CD4-positive, alpha-beta T cell treated with Interleukin-6 at 100 ng/mL for 8 hours (primary cell): Measurements from ENCODE around the gene ELP1.
"Not testable (repeated sequence)": the region's sequence is repeated elsewhere in the genome, so short reads cannot be mapped to it uniquely, and the experiment has no call there.

Experiments
- DNase-seq: peaks from one replicate; pipeline ENCODE4 v3.0.0-alpha.2; 2020; ENCODE audit warnings: mixed read lengths, low spot score

Gene ELP1

DNA sequence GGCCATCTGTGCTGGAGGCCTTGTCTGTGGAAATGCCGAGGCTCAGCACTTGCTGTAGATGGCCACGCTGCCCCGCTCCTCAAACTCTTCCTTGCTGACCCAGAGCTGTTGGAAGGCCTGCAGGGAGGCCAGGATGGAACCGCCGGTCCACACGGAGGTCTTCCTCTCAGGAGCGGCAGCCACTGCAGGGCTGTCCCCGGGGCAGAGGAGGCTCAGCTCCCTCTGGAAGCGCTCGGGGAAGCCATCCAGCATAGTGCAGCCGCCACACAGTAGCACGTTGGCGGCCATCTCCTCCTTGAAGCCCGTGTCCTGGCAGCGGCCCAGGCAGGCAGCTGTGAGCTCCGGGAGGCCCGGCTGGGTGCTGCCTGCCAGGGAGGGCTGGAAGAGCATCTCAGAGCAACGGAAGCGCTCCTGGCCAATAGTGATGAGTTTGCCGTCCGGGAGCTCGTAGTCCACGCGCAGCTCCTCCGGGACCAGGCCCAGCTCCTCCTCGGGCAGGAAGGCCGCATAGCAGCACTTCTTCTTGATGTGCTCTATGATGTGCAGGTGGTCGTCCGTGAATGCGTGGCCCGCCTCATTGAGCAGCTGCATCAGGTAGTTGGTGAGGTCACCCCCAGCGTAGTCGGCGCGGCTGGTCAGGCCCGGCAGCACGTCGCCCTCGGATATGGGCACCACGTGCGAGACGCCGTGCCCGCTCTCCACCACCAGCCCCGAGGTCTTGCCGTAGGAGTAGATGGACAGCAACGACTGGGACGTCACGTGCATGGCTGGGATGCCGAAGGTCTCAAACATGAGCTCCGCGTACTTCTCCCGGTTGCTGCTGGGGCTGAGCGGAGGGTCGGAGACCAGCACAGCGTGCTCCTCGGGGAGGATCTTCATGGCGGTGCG is 79.0 kb downstream of the ELP1 start:
- DNase-seq = no peak

DNA sequence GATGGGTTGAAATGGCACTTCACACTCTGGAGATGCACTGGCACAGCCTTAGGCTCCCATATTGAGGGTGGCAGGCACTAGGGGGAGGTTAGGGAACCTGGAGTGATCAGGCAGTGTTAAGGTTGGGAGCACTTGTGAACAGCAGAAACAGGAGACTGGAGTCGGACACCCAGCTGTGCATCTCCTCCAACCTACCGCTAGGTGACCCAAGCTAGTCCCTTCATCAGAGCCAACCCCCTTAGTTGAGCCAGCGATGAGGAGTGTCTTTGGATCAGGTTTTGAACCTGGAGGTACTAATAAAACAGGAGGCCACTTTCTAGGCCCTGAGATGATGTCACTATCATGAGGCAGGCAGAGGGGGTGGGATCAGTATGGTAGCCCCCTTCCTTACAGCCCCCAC is 79.8 kb downstream of the ELP1 start:
- no peak for DNase-seq

DNA sequence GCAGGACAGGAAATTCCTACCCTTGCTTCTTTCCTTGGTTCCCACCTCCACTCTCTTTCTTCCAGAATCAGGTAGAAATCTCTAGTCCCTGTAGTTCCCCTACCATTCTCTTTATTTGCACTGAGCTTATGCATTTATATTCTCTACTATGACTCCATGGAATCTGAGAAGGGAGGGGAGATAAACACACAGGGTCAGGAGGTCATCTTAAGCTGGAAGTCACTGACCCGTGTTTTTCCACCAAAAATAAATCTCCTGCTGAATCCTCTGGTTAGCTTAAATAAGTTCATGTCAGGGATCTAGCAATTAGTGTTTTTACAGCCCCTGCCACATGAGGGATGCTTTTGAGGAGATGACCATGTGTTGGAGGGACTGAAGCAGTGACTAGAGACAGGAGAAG is 81.8 kb downstream of the ELP1 start:
- no peak for DNase-seq

DNA sequence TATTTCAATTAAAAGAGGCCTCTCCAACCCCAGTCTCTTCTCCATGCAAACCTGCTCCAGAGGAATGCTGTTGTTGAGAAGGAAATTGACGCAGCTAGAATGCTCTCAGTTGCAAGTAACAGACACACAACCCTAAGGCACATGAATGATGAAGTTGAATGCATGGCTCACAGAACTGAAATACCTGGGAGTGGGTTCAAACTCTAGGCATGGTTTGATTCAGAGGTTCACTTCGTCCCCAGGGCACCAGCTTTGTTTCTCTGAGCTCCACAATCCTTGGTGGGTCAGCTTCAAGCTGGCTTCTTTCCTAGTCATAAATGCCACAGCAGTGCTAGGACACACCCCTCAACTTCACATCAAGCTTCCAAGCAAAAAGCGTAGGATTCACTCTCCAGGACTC is 82.8 kb downstream of the ELP1 start:
- no peak for DNase-seq

DNA sequence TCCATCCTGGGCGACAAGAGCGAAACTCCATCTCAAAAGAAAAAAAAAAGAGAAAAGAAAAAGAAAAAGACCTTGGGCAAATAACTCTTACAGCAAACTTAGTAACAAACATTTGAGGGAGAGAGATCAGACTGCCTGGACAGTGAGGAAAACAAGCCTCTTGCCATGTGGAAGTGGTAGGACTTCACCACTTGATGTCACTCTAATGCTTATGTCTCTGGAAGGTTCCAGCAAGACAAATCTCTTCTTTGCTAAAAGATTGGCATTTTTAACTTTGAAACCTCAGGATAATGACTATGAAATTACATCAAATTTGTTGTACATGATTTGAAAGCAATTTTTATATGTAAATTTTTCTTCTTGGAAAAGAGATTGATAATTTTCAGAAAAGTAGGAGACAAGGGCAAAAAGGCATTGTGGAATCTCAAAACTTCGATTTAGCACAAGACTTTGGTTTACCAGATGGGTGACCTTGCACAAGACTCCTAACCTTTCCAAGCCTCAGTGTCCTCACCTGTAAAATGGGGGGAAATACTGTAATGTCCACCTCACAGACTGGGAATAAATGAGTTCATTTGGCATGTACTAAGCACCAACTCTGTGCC is 83.5 kb downstream of the ELP1 start:
- DNase-seq = no peak

DNA sequence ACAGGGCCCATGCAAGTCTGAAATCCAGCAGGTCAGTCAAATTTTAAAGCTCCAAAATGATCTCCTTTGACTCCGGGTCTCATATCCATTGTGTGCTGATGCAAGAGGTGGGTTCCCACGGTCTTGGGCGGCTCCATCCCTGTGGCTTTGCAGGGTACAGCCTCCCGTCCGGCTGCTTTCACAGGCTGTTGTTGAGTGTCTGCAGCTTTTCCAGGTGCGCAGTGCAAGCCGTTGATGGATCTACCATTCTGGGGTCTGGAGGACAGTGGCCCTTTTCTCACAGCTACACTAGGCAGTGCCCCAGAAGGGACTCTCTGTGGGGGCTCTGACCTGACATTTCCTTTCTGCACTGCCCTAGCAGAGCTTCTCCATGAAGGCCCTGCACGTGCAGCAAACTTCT is 85.6 kb downstream of the ELP1 start:
- not testable (repeated sequence) for DNase-seq

DNA sequence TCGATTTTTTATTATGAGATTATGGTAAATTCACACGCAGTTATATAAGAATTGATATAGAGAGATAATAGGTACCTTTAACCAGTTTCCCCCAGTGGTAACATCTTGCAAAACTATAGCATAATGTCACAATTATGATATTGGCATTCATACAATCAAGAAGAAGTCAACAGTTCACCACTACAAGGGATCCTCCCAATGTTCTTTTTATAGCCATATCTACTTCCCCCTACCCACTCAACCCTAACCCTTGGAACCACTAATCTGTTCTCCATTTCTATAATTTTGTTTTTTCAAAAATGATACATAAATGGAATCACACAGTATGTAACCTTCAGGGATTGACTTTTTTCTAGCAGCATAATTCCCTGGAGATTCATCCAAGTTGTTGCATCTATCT is 88.0 kb downstream of the ELP1 start:
- DNase-seq = no peak

DNA sequence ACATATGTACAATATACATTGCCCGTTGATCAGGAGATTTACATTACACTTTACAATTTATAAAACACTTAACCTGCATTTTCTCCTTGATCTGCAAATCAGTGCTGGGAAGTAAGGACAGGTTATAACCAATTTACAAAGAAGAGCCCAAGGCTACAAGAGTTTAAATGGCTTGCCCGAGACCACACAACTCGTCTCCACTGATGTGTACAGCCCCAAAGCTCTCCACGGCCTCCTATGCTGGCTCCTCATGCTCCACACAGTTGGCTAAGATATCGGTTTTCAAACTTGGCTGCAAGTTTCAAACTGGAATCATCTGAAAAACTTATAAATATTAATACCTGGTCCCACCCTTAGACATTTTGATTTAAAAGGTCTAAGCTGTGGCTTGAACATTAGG is 88.4 kb downstream of the ELP1 start:
- DNase-seq = no peak

DNA sequence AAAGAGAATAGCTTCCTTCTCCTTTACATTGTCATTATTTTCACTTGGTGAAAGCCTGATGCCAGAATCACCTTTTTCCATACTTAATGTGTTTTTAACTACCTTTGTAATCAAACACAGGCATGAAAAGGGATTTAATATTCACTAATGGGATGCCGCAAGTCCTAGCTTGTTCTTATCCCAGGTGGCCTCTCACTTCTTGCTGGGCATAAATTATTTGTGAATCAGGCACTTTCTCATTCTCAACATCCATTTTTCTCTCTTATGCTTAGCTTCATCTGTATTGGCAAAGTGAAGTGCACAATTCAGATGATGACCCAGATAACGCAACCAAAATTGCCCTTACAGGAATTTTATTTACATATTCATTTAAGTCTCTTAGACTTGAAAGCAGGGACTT is 89.1 kb downstream of the ELP1 start:
- DNase-seq = no peak

DNA sequence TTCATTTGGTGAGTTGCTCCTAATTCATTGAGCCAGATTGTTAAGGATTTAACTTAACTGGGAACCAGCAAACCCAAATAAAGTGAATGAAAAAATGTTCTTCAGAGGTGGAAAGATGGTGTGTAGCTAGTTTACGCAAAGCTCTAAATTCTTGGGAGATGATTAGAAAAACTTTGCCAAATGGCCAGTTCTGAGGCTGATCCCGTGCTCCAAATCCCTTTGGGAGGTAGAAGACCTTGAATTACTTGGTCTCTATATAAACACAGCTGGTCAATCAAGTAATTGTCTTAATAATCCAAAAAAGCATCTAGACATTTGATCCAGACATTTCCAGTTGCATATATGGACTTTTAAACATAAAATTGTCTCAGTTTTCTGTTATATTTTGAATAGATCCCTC is 89.5 kb downstream of the ELP1 start:
- DNase-seq = no peak

DNA sequence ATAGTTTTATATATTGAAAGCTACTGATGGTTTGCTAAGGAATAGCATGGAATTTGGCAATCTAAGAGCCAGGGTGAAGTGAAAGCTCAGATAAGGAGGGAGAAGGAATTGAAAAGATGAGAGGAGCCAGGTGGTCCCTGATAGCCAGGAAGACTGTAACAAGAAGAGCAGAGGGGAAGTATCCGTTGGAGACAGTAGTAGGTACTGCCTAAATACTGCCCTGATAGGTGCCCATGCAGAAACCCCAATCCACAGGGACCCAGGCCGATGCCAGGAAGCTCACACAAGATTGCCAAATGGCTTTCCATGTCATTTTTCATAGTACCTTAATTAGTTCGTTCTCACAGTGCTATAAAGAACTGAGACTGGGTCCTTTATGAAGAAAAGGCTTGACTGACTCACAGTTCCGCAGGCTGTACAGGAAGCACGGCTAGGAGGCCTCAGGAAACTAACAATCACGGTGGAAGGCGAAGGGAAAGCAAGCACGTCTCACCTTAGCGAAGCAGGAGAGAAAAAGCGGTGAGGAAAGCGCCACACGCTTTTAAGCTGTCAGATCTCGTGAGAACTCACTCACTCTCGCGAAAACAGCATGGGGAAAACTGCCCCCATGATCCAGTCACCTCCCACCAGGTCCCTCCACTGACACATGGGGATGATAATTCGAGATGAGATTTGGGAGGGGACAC is 91.2 kb downstream of the ELP1 start:
- DNase-seq = peak; percentile 11

DNA sequence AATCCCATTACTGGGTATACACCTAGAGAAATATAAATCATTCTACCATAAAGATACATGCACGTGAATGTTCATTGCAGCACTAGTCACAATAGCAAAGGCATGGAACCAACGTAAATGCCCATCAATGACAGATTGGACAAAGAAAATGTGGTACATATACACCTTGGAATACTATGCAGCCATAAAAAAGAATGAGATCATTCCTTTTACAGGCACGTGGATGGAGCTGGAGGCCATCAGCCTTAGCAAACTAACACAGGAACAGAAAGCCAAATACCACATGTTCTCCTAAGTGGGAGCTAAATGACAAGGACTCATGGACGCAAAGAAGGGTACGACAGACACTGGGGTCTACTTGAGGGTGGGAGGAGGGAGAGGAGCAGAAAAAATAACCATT is 94.4 kb downstream of the ELP1 start:
- not testable (repeated sequence) for DNase-seq

DNA sequence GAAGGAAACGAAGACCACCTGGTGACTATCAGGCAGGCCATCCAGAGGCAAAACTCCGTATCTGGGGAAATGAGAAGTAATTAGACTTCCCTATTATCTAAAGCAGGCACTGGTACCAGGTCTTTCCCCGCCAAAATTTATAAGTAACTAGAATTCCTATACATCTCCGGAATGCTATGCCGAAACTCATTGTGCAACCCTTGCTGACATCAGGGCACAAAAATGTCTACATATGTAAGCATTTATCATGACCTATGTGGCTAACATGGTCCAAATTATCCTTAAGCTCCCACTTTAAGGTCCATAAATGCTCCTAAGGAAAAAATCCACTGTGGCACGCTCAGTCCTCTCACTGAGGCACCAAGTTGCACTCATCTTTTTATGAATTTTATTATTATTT is 95.9 kb downstream of the ELP1 start:
- no peak for DNase-seq

DNA sequence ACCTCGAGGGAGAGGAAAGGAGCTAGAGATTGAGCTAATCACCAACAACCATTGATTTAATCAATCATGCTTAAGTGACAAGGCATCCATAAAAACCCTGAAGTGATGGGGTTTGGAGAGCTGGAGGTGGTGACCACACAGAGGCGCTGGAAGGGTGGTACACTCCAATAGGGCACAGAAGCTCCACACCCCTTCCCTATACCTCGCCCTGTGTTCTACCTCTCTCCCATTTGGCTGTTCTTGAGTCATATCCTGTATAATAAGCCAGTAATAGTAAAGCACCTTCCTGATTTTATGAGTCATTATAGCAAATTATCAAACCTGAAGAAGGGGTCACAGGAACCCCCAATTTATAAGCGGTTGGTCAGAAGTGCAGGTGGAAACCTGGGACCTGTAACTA is 96.4 kb downstream of the ELP1 start:
- no peak for DNase-seq

DNA sequence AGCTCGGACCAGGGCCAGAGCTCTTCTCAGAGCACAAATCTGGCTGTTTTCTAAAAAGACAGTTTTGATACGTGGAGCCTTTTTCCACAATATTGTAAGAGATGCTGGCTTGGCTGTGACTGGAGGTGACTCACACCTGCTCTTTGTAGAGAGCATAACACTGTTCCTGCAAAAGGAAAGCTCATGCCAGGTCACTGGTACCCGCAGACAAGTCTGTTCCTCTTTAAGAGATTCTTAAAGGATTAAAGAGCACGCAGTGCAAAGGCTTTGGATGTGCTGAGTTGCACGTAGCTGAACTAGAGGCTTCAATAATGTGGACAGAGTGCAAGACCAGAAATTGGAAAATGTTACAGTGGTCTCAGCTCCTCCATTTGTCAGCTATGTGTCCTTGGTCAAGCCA is 97.1 kb downstream of the ELP1 start:
- DNase-seq = no peak

DNA sequence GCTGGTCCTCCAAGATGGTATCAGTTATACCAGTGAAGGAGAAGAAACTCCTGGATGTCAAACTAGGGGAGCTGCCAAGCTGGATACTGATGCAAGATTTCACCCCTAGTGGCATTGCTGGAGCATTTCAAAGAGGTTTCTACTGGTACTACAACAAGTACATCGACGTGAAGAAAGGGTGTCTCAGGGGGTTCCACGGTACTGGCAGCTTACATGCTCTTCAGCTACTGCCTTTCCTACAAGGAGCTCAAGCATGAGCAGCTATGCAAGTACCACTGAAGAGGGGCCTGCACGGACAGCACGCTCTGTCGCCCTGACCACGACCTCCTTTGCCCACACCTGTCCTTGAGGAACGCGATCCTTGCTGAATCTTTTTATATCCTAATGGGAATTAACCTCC is 97.6 kb downstream of the ELP1 start:
- DNase-seq = no peak

DNA sequence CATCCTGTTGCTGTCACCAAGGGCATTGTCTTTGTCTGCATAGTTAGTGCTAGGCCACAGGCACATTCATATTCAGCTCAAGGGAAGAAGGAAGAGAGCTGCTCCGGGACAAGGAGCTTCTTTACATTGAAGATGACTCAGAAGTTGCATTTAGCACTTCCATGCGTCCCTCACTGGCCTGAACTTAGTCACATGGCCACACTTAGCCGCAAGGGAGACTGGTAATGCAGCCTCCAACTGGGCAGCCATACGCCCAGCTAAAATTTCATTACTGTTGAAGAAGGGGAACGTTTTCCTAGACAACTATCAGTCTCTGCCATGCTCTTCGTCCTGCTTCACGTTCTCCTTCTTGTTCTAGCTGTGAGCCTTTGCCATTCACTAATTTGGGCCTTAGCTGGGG is 98.1 kb downstream of the ELP1 start:
- DNase-seq = no peak

DNA sequence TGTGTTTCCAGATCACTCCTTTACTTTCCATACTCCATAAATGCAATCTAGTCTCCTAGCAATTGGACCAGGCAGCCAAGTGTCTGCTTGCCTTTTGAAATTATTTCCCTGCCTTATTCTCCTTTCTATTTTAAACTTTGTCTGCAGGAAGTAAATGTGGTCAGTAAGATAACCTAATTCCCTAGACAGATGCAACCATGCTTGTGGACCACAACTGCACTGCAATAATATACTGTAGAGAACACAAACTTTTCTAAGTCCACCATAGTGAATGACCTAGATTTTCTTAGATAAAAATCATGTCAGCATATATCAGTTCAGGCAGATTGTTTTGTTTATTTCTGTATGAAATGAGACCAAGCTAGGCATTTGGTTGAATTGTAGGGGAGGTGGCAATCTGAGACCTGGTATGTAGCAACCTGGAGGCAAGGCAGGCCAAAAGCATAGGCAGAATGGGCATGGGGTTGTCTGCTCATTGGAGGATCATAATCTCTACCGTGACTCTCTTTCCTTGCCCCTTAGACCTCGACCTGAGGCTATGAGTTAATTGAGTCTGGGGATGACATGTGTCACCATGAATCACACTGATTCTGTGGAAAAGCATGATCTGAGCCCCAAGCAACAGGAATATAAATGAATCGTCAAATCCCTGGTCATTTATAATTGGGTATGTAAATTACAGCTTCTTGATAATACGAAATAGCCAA is 98.8 kb downstream of the ELP1 start:
- no peak for DNase-seq

DNA sequence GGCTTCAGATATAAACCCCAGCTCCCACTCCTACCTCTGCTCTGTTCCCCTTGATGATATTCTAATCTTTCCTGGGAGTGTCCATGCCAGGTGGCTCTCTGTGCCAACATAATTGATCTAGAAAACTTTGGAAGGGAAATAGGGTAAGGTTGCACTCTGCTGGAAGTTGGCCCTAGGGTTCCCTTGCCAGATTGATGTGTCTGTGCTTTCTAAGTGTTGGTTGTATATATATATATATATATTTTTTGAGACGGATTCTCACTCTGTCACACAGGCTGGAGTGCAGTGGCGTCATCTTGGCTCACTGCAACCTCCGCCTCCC is 101.8 kb downstream of the ELP1 start:
- no peak for DNase-seq

DNA sequence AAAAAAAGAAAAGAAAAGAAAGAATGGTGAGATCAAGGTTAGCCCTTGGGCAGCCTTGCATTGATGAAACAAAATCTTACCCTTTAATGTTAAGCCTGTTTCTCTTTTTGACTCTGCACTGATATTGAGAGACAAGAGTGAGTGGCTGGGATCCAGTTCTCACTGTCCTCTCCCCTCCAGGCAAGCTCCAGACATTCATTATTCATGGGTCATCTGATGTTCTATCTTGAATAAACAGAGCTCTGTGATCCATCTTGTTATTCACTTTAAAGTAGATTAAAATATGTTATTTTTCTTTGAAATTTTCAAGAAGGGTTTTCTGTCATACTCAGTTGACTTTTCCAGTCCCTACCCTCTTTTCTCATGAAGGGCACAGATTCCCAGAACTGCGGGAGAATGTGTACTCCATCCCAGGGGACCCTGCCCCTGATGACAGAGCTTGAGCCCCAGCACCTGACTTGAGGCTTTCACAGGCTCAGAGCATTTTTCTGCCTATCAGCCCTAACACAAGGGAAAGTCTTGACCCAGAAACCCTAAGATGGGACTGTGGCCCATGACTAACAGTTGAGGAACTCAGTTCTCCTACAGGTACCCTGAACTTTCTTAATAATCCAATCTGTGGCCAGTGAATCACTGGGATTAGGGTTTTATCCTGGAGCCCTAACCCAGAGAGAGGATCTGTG is 102.3 kb downstream of the ELP1 start:
- DNase-seq = no peak

DNA sequence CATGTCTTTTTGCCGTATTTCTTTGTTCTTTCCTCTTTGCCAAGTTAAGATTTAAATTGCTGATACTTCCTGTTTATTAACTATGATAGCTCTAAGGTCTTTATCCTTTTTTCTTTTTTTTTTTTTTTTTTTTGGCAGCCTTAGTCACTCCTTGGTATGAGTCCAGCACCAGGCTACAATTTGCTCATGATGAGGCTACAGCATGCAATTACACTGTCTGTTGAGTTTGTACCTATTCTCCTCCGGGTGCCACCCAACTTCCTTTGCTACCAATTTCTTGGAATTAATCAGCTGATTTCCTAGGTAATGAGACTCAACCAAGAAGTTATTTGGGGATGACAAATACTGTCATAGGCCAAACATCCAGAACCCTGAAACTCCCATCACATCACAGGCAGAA is 103.7 kb downstream of the ELP1 start:
- no peak for DNase-seq

DNA sequence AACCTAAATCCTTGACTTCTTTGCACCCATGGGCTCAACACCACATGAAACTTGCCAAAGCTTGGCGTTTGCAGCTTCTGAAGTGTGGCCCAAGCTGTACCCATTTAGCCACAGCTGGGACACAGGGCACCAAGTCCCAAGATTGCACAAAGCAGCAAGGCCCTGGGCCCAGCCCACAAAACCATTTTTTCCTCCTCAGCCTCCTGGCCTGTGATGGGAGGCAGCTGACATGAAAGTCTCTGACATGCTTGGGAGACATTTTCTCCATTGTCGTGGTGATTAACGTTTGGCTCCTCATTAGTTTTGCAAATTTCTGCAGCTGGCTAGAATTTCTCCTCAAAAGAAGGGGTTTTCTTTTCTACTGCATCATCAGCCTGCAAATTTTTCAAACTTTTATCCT is 110.1 kb downstream of the ELP1 start:
- no peak for DNase-seq
